ENCODE results near the gene NPY5R.

GRCh38 chr4:163382178-163382869 lies 38.6 kb downstream of the NPY5R start:
- TF ChIP-seq CTCF (conservative IDR thresholded peaks at IDR 0.05; ENCODE audit: low read depth in 2 of 2) (no peak), EZH2phosphoT487 (IDR thresholded peaks at IDR 0.05; ENCODE audit: unreplicated experiment) (no peak), EZH2 (IDR thresholded peaks at IDR 0.05; ENCODE audit: low read depth, unreplicated experiment) (no peak), ZNF331 (CRISPR knock-in tag; IDR thresholded peaks at IDR 0.05; ENCODE audit: low read depth) (no peak), REST (IDR thresholded peaks at IDR 0.05; ENCODE audit: unreplicated experiment) (no peak), POLR2AphosphoS5 (IDR thresholded peaks at IDR 0.05; ENCODE audit: low read depth) (no peak), NANOG (IDR thresholded peaks at IDR 0.05; ENCODE audit: borderline replicate concordance) (no peak), JUNB (IDR thresholded peaks at IDR 0.05; ENCODE audit: unreplicated experiment) (no peak), CREB1 (CRISPR knock-in tag; IDR thresholded peaks at IDR 0.05; ENCODE audit: low read depth) (no peak), STAT1 (IDR thresholded peaks at IDR 0.05; ENCODE audit: unreplicated experiment) (no peak)
- TF ChIP-seq, protein P1, sequence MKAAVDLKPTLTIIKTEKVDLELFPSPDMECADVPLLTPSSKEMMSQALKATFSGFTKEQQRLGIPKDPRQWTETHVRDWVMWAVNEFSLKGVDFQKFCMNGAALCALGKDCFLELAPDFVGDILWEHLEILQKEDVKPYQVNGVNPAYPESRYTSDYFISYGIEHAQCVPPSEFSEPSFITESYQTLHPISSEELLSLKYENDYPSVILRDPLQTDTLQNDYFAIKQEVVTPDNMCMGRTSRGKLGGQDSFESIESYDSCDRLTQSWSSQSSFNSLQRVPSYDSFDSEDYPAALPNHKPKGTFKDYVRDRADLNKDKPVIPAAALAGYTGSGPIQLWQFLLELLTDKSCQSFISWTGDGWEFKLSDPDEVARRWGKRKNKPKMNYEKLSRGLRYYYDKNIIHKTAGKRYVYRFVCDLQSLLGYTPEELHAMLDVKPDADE (IDR thresholded peaks at IDR 0.05): no peak

All from GM23338 (cell line).